ENCODE measurements around the gene TBX3. TPM values are rescaled to one million over a fixed set of nuclear protein-coding genes. Genes with fewer than 3 reads are reported as not detected.
A peak's percentile ranks its signal among the peaks of the same experiment; 100 is the strongest.

Gene TBX3
- total RNA-seq, 6 experiments from 2014 or later: 15.6 to 44.0 (median 27.8) TPM

DNA sequence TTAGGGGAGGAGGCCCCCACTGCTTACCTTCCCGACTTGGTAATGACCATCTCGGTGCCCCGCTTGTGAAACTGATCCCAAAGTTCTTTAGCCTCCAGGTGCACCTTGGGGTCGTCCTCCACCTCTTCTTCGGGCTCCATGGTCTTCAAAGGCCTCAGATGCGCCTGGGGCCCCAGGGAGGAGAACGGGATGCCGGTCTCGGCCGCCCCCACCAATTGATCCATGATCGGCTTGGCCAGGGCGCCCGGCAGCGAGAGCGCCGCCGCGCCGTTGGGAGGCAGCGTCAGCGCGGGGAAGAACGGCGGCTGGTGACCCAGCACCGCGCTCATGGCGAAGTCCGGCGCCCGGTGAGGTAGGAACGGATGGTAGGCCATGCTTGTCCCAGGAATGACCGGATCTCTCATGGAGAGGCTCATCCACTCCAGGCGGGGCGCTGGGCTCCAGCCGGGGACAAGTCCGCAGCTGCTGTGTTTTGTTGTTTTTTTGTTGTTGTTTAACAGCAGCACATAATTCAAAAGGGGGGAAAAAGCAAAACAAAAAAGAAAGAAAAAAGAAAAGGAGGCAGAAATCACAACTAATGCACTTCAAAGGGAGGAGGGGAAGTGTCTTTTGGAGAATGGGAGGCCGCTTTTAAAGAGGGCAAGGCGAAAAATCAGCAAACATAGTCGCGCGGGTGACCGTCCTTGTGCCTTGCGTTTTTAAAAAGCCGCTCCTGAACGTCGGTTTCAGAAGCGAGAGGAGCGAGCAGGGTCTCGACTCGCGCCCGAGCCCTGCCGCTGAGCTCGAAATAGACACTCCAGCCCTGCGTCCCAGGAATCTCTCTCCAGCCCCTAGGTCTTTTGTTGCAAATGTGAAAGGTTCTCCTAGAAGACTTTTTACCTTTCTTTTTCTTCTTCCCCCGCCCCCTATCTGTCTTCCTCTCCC lies 928 bp downstream of the TBX3 start:
- DNase-seq: no peak
- intact Hi-C loops (cut with DNase I): no loop called here

DNA sequence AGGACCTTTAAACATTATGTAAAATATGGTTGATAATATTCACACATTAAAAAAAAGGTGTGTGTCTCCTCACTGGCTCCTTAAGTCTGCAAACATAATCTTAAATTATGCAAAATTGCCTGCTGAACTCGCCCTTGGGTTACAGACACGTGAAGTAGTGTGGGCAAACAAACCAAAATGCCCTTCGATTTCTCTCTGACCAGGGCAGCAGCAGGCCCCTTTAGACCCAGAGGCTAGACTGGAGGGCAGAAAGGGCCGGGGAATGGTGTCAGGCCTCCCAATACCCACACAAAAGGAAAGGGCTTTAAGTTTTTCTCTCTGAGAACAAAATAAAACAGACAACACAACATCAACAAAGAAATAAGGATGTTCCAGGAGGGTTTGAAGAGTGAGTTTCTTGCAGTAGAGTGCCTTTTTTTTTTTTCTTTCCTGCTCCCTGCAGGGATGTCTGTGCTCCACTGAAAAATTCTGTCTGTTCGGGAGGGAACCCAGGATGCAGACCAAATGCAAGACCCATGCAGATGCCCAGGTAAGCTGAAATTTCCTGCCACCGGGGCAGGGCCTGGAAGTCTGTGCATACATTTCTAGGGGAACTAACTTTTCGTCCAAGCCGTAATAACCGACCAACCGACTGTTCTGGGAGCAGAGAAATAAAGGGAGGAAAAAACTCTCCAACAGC lies 1.7 kb downstream of the TBX3 start:
- ATAC-seq (peak; percentile 24 to 35 (median 28)), DNase-seq (peak in 1 of 3 donors; percentile 65)
- intact Hi-C loops (cut with DNase I): no loop called here
- Histone ChIP-seq H3K4me1 (peaks cover 0 to 15% (median 3%) of the 10 kb centered on the region in 4 donors), H3K27me3 (no peaks in the 10 kb centered on the region), H3K9me3 (no peaks in the 10 kb centered on the region), H3K4me3 (peak overlapping the region; percentile 58 to 77 (median 62)), H3K27ac (peak overlapping the region; percentile 92), H3K36me3 (peaks cover 0 to 18% (median 0%) of the 10 kb centered on the region in 4 donors)
- TF ChIP-seq, protein P1, sequence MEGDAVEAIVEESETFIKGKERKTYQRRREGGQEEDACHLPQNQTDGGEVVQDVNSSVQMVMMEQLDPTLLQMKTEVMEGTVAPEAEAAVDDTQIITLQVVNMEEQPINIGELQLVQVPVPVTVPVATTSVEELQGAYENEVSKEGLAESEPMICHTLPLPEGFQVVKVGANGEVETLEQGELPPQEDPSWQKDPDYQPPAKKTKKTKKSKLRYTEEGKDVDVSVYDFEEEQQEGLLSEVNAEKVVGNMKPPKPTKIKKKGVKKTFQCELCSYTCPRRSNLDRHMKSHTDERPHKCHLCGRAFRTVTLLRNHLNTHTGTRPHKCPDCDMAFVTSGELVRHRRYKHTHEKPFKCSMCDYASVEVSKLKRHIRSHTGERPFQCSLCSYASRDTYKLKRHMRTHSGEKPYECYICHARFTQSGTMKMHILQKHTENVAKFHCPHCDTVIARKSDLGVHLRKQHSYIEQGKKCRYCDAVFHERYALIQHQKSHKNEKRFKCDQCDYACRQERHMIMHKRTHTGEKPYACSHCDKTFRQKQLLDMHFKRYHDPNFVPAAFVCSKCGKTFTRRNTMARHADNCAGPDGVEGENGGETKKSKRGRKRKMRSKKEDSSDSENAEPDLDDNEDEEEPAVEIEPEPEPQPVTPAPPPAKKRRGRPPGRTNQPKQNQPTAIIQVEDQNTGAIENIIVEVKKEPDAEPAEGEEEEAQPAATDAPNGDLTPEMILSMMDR (IDR thresholded peaks at IDR 0.05): no peak
- no peak for TF ChIP-seq POLR2A (IDR thresholded peaks at IDR 0.05)
- 17% methylated on average over 10 of the region's 10 CpGs for WGBS (ENCODE audit: insufficient coverage, low coverage, low lambda C conversion rate, missing lambda C conversion rate)

More for the DNA sequence above, 928 bp downstream of the TBX3 start:
- 1% methylated on average over 39 of the region's 56 CpGs for WGBS (ENCODE audit: insufficient coverage, low coverage, low lambda C conversion rate, missing lambda C conversion rate)
- Histone ChIP-seq H3K27ac (peak overlapping the region; percentile 92), H3K27me3 (no peaks in the 10 kb centered on the region), H3K4me1 (peaks cover 0 to 10% (median 1%) of the 10 kb centered on the region in 4 donors), H3K9me3 (no peaks in the 10 kb centered on the region), H3K4me3 (peak overlapping the region; percentile 58 to 77 (median 62)), H3K36me3 (peaks cover 0 to 13% (median 0%) of the 10 kb centered on the region in 4 donors)
- no peak for TF ChIP-seq POLR2A (IDR thresholded peaks at IDR 0.05)
- TF ChIP-seq, protein P1 (IDR thresholded peaks at IDR 0.05): peak in 1 of 4 donors; percentile 10
- ATAC-seq: peak in 3 of 4 donors; percentile 2 to 14 (median 6)

DNA sequence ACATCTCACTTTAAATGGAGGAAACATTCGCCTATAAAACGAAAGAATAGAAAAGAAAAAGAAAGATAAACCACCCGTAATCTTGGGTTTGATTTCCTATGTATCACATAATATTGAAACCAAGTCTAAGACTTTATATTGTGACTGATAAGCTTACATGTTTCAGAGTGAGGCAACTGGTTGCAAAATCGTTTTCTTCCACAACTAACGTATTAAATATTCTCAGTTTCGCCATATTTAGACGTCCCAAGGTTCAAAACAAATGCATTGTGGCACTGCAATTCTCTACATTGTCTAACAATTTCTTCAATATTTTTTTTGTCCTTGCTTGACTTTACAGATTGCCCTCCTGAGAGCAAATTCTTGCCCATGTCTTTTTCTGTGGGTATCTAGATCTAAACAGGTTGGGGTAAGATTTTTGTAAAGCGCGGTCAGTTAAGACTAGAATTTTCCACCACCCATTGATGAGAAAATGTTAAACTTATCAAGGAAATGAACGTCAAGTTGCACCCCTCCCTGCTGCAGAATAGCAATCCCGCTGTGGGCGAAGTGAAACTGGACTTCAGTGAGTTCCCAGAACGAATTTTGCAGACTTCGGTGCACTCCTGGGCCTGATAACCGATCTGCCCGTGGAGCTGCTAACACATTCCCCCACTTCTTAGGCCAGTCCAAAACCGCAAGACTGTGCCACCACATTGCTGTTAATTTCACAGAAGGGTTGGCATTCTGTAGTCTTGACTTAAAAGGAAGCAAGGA lies 2.7 kb downstream of the TBX3 start:
- H3K4me1 ChIP-seq: peaks cover 0 to 25% (median 4%) of the 10 kb centered on the region in 4 donors
- H3K4me3 ChIP-seq: peak overlapping the region; percentile 58 to 77 (median 62)
- 12% methylated on average over 17 of the region's 17 CpGs for WGBS (ENCODE audit: insufficient coverage, low coverage, low lambda C conversion rate, missing lambda C conversion rate)
- H3K9me3 ChIP-seq: no peaks in the 10 kb centered on the region
- TF ChIP-seq, protein P1 (IDR thresholded peaks at IDR 0.05): no peak
- no peak for TF ChIP-seq POLR2A (IDR thresholded peaks at IDR 0.05)
- intact Hi-C loops (cut with DNase I): no loop called here
- H3K36me3 ChIP-seq: peaks cover 0 to 28% (median 0%) of the 10 kb centered on the region in 4 donors
- DNase-seq (no peak), ATAC-seq (peak in 1 of 4 donors; percentile 4)
- no peaks in the 10 kb centered on the region for H3K27me3 ChIP-seq
- peak overlapping the region; percentile 92 for H3K27ac ChIP-seq

DNA sequence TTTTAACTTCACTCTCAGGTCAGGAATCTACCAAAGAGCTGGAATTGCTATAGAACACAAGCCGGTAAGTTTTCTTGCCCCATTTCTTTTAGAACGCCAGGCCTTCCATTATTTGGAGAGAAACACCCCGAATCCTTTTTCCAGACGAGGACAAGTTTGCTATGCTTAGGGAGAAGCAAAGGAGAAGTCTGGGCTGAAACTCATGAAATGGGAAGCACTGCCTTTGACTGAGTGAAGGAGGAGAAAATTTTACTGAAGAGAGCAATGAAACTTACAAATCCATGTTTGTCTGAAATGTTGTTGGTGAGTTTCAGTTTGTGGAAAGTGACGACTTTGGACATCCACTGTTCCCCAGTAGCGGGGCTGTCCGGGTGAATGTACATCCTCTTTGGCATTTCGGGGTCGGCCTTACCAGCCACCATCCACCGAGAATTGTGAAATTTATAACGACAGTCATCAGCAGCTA lies 3.3 kb downstream of the TBX3 start:
- H3K4me1 ChIP-seq: peaks cover 0 to 29% (median 4%) of the 10 kb centered on the region in 4 donors
- no peaks in the 10 kb centered on the region for H3K27me3 ChIP-seq
- no peak for DNase-seq
- H3K27ac ChIP-seq: peak overlapping the region in 2 of 3 donors; percentile 92
- H3K36me3 ChIP-seq: peaks cover 0 to 34% (median 0%) of the 10 kb centered on the region in 4 donors
- H3K9me3 ChIP-seq: no peaks in the 10 kb centered on the region
- peak overlapping the region; percentile 58 to 77 (median 62) for H3K4me3 ChIP-seq
- intact Hi-C loops (cut with DNase I): no loop called here
- no peak for TF ChIP-seq POLR2A (IDR thresholded peaks at IDR 0.05)
- TF ChIP-seq, protein P1 (IDR thresholded peaks at IDR 0.05): no peak
- 8% methylated on average over 9 of the region's 11 CpGs for WGBS (ENCODE audit: insufficient coverage, low coverage, low lambda C conversion rate, missing lambda C conversion rate)
- ATAC-seq: no peak

All from right lobe of liver (tissue), 6 donors.